Spleen (tissue), 11 donors: ENCODE data around the gene EVA1C. TPM values are rescaled to one million over a fixed set of nuclear protein-coding genes. Genes with fewer than 3 reads are reported as not detected.
"Not testable (repeated sequence)": the region's sequence is repeated elsewhere in the genome, so short reads cannot be mapped to it uniquely, and the experiment has no call there.

Experiments
- DNase-seq: peaks from one replicate; pipeline ENCODE4 v3.0.0-alpha.2; 2020
- H3K27ac ChIP-seq, 8 donors: fragments of 200-600 bp; sonication (generic) in 7 of 8; 1 replicate in 4 of 8; 2 replicates in 4 of 8; pipeline versions ENCODE4 v1.5.0 to v1.8.0; 2016 to 2021; ENCODE audit warnings: inconsistent platforms in 4 of 8, mild to moderate bottlenecking in 4 of 8, moderate library complexity in 1 of 8
- H3K27me3 ChIP-seq, 7 donors: fragments of 200-600 bp; sonication (generic) in 6 of 7; replicated peaks in 1 of 7; 1 replicate in 4 of 7; 2 replicates in 3 of 7; pipeline versions ENCODE4 v1.5.0 to v1.8.0; 2016 to 2021; ENCODE audit warnings: inconsistent platforms in 3 of 7, mild to moderate bottlenecking in 1 of 7
- H3K36me3 ChIP-seq, 6 donors: fragments of 200-600 bp; sonication (generic) in 5 of 6; 1 replicate in 4 of 6; 2 replicates in 2 of 6; pipeline versions ENCODE4 v1.5.0 to v1.8.0; 2016 to 2021; ENCODE audit warnings: inconsistent platforms in 2 of 6
- H3K4me1 ChIP-seq, 6 donors: fragments of 200-600 bp; sonication (generic) in 5 of 6; 1 replicate in 3 of 6; 2 replicates in 3 of 6; pipeline versions ENCODE4 v1.5.0 to v1.8.0; 2016 to 2021; ENCODE audit warnings: inconsistent platforms in 3 of 6
- H3K4me3 ChIP-seq, 8 donors: fragments of 200-600 bp; sonication (generic) in 7 of 8; 1 replicate in 4 of 8; 2 replicates in 4 of 8; pipeline versions ENCODE4 v1.5.0 to v1.8.0; 2016 to 2021; ENCODE audit warnings: inconsistent platforms in 4 of 8, mild to moderate bottlenecking in 4 of 8, moderate library complexity in 2 of 8
- H3K9me3 ChIP-seq, 8 donors: fragments of 200-600 bp; sonication (generic) in 7 of 8; 1 replicate in 4 of 8; 2 replicates in 4 of 8; pipeline versions ENCODE4 v1.5.0 to v1.8.0; 2016 to 2021; ENCODE audit warnings: inconsistent platforms in 4 of 8
- CTCF ChIP-seq, 11 experiments: fragments of 200-600 bp in 7 of 11; fragments of 450-650 bp in 4 of 11; sonication (generic) in 4 of 11; IDR thresholded peaks in 8 of 11; conservative IDR thresholded peaks in 3 of 11; 1 replicate in 7 of 11; 2 replicates in 4 of 11; pipeline versions ENCODE4 v1.4.0 to v1.8.0; 2016 to 2021; ENCODE audit warnings: antibody characterized with exemption in 11 of 11, inconsistent platforms in 4 of 11, mild to moderate bottlenecking in 1 of 11
- POLR2A ChIP-seq, 3 donors: fragments of 450-650 bp; IDR thresholded peaks; one replicate each; pipeline ENCODE4 v1.5.1; 2017; ENCODE audit warnings: antibody characterized with exemption in 3 of 3, mild to moderate bottlenecking in 1 of 3
- POLR2AphosphoS5 ChIP-seq, 3 donors: sonication (generic); formaldehyde crosslinking; IDR thresholded peaks; one replicate each; pipeline ENCODE4 v1.5.1; 2017; ENCODE audit warnings: antibody characterized with exemption in 3 of 3
- WGBS, 5 donors: extraction: QIAGEN DNeasy Blood & Tissue Kit in 3 of 5; methylation state at CpG; one replicate each; pipeline versions ENCODE4 v1.1.5 to v1.1.7; 2013 to 2018; 5-methylcytosine and 5-hydroxymethylcytosine counted together
- intact Hi-C: fragments of 100-400 bp; cut with DNase I; formaldehyde crosslinking; loops from one replicate; pipeline ENCODE4 v1.15.0; 2023; ENCODE audit warnings: low total_unique reads
- polyA plus RNA-seq, 3 donors: library from polyadenylated mRNA; stranded (reverse); fragments of 200-250 nt; gene quantifications; one replicate each; pipeline ENCODE4 v1.2.1, GENCODE V29; 2013
- total RNA-seq, 7 donors: library from RNA; depleted of rRNA in 3 of 7; stranded (reverse); fragments of >200 nt in 3 of 7; fragmentation: NEBNext Ultra II Directional in 4 of 7; extraction: Animal tissue kit (Norgen Biotek cat#: 25700) in 4 of 7; gene quantifications; one replicate each; pipeline versions ENCODE4 v1.1.0 to v1.2.1, GENCODE V29; 2016 to 2021
- donor health status: healthy with polysubstance abuse.
- donor health status: DM: no; HTN: no; CAD: no; lungs with moderate emphysema.
- donor health status: DM: no; HTN: no; CAD: no.
- donor health status: Bipolar disorder and iron deficiency.
- donor health status: healthy.
- donor health status: DM: no; HTN: no; CAD: no.
- donor health status: DM: yes; HTN: yes; CAD: no.

EVA1C gene
- total and polyA plus RNA-seq, 10 donors, result 11.9 to 39.4 (median 25.4) TPM

DNA sequence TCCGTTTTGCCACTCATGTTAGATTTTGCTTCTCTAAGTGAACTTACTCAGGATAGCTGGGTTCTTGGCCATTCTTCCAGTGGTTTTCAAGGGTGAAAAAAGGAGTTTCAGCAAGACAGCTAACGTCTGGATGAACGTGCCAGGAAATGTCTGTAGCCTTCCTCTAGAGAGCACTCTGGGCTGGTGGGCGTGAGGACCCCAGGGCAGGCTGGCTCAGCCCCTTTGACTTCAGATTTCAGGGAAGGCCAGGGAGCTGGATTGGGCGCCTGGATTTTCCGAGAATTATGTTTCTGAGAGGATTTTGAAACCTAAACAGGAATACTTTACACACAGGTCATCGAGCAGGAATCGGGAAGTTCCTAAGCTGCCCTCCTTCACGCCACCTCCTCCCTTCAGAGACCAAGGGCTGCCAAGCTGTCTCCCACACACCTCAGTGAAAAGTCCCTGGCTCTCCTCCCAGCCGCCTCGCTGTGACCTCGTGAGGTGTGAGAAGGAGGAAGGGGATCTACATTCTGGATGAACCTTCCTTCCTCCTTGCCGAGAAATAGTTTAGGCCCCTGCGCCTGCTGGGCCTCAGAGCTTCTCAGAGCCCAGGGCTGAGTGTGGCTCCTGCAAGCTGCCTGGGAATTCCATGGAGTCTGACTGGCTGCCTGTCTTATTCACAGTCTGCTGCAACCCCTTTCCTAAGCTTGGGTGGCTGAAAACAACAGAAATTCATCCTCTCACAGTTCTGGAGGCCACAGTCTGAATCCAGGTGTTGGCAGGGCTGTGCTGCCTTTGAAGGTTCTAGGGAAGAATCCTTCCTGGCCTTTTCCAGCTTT, 38.6 kb downstream of the EVA1C start:
- H3K4me1 ChIP-seq, result peaks cover 0 to 21% (median 2%) of the 10 kb centered on the region in 6 donors
- DNase-seq, result peak; percentile 52
- H3K4me3 ChIP-seq, H3K9me3 ChIP-seq, intact Hi-C loops, H3K27me3 ChIP-seq: not testable (repeated sequence)
- H3K36me3 ChIP-seq, result peaks cover 0 to 33% (median 0%) of the 10 kb centered on the region in 6 donors
- WGBS, 5 donors, result 44 to 74% (median 65%) methylated on average over 13 to 14 of the region's 14 CpGs
- peak in 1 of 3 donors; percentile 11 for TF ChIP-seq POLR2AphosphoS5 (IDR thresholded peaks at IDR 0.05)
- H3K27ac ChIP-seq, result peak overlapping the region in 7 of 8 donors; percentile 14 to 74 (median 58)

- 69 to 96% (median 85%) methylated on average over 8 of the region's 8 CpGs for WGBS, 5 donors
- peak; percentile 51 for DNase-seq
- H3K27ac ChIP-seq, H3K4me3 ChIP-seq, H3K9me3 ChIP-seq, H3K27me3 ChIP-seq, intact Hi-C loops: not testable (repeated sequence)
- peaks cover 0 to 40% (median 0%) of the 10 kb centered on the region in 6 donors for H3K36me3 ChIP-seq
- H3K4me1 ChIP-seq, result peaks cover 0 to 32% (median 4%) of the 10 kb centered on the region in 6 donors
Measured at GRCh38 chr21:32452191-32452590, 39.7 kb downstream of the EVA1C start.

GRCh38 chr21:32452641-32453040, 40.1 kb downstream of the EVA1C start:
- no peaks in the 10 kb centered on the region for H3K9me3 ChIP-seq
- no peak overlapping the region for H3K4me3 ChIP-seq
- no peak for TF ChIP-seq CTCF (IDR thresholded peaks at IDR 0.05 in 8 of 11, conservative IDR thresholded peaks at IDR 0.05 in 3 of 11)
- TF ChIP-seq POLR2AphosphoS5 (IDR thresholded peaks at IDR 0.05), result no peak
- no peak for TF ChIP-seq POLR2A (IDR thresholded peaks at IDR 0.05)
- WGBS, 5 donors, result 94 to 98% (median 95%) methylated on average over 11 of the region's 11 CpGs
- no peaks in the 10 kb centered on the region for H3K27me3 ChIP-seq
- H3K4me1 ChIP-seq, result peaks cover 0 to 36% (median 8%) of the 10 kb centered on the region in 6 donors
- peaks cover 0 to 45% (median 0%) of the 10 kb centered on the region in 6 donors for H3K36me3 ChIP-seq
- no peak overlapping the region for H3K27ac ChIP-seq
- peak; percentile 36 for DNase-seq
- intact Hi-C loops, result no loop called here

- peaks cover 0 to 72% (median 0%) of the 10 kb centered on the region in 6 donors for H3K36me3 ChIP-seq
- H3K27ac ChIP-seq, result no peak overlapping the region
- WGBS, 5 donors, result 84 to 92% (median 91%) methylated on average over 5 of the region's 5 CpGs
- DNase-seq, result peak; percentile 39
- no peak overlapping the region for H3K4me3 ChIP-seq
- H3K4me1 ChIP-seq, result peaks cover 0 to 35% (median 10%) of the 10 kb centered on the region in 6 donors
- intact Hi-C loops, result no loop called here
- H3K27me3 ChIP-seq, result no peaks in the 10 kb centered on the region
- no peak for TF ChIP-seq POLR2AphosphoS5 (IDR thresholded peaks at IDR 0.05)
- TF ChIP-seq POLR2A (IDR thresholded peaks at IDR 0.05), result no peak
- no peak for TF ChIP-seq CTCF (IDR thresholded peaks at IDR 0.05 in 8 of 11, conservative IDR thresholded peaks at IDR 0.05 in 3 of 11)
- no peaks in the 10 kb centered on the region for H3K9me3 ChIP-seq
Measured at GRCh38 chr21:32455548-32455947, 43.0 kb downstream of the EVA1C start.

GRCh38 chr21:32456497-32456918, 44.0 kb downstream of the EVA1C start:
- intact Hi-C loops, result no loop called here
- TF ChIP-seq POLR2AphosphoS5 (IDR thresholded peaks at IDR 0.05), result no peak
- TF ChIP-seq POLR2A (IDR thresholded peaks at IDR 0.05), result no peak
- no peak for TF ChIP-seq CTCF (IDR thresholded peaks at IDR 0.05 in 8 of 11, conservative IDR thresholded peaks at IDR 0.05 in 3 of 11)
- H3K36me3 ChIP-seq, result peaks cover 0 to 78% (median 0%) of the 10 kb centered on the region in 6 donors
- 61 to 84% (median 73%) methylated on average over 6 of the region's 6 CpGs for whole genome bisulfite sequencing, 5 donors
- H3K27ac ChIP-seq, result peak overlapping the region in 5 of 8 donors; percentile 4 to 66 (median 46)
- DNase-seq, result no peak
- H3K4me1 ChIP-seq, result peaks cover 0 to 25% (median 8%) of the 10 kb centered on the region in 6 donors
- no peak overlapping the region for H3K4me3 ChIP-seq
- no peaks in the 10 kb centered on the region for H3K27me3 ChIP-seq
- H3K9me3 ChIP-seq, result no peaks in the 10 kb centered on the region
